IPS DF 19.7 (cell line): ENCODE results near the gene DUS3L.
"Not testable (repeated sequence)": the region's sequence is repeated elsewhere in the genome, so short reads cannot be mapped to it uniquely, and the experiment has no call there.

ENCODE experiments used
- DNase-seq: peaks from one replicate; pipeline ENCODE4 v3.0.0-alpha.2; 2013; ENCODE audit warnings: low read depth, low spot score

The DUS3L gene

DNA sequence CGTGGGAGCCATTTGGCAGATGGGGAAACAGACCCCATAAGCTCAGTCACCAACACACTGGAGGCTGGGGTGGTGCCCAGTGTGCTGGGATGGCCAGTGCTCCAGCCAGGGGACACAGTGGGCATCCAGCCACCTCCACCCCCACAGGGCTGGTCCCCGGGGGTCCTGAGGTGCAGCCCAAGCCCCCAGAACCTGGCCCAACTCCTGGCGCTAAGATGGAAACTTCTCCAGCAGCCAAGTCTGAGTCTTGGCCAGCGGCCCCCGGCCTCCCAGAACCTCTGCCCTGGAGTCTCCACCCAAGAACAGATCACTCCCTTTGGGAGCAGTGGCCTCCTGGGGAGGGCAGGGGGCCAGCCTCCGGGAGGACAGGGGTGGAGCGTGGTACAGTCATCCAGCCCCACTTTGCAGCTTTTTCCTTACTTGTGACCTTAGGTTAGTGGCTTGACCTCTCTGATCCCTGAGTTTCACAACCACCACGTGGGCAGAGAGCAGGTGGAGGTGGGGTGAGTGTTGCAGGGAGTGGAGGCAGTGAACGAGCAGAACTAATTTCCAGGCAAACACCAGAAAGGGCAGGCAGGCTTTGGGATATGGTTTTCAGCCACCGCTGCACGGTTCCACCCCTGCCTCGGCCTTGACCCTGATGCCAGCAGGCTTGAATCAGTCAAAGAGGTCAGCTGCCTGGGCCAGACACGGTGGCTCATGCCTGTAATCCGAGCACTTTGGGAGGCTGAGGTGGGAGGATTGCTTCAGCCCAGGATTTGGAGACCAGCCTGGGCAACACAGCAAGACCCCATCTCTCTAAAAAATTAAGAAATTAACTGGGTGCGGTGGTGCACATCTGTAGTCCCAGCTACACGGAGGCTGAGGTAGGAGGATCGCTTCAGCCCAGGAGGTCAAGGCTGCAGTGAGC is 9.7 kb upstream of the DUS3L start:
- DNase-seq: no peak

DNA sequence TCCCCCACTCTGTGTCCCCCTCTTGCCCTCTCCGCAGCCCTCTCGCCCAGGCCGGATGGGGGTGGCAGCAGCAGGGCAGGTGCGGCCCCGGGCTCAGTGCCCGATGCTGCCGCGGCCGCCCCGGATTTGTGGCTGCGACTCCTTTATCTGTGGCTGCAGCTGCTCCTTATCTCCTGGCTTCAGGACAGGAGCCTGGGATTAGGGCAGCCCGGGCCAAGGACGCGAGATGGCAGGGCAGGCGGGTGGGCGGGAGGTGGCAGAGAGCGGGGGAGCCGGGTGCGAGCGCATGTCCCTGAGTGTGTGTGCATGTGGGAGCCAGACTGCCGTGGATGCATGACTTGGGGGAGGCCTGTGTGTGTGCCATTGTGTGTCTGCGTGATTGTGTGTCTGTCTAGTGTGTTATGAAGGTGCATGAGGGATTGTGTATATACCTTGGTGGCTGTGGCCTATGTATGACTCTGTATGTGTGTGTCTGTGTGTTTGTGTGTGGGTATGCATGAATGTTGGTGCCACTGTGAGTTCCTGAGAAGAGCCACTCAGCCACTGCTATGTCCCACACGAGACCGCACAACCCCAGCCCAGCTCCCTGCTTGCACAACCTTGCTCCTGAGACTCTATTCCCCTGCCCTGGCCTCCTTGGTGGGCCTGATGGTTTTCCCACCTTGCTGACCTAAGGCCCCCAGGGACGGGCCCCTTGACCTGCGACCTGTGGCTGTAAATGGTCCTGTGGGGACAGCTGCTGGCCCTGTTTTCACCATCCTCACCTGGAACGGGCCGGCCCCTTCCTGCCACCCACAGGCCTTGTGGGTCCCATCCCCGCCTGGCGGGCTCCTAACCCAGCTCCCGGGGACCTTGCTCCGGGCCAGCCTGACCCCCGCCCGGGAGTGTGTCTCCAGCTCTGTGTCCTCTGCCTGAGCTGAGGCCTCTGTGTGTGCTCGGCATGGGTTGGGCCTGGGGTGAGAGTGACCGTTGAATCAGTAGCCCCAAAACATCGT is 8.6 kb upstream of the DUS3L start:
- DNase-seq: no peak

DNA sequence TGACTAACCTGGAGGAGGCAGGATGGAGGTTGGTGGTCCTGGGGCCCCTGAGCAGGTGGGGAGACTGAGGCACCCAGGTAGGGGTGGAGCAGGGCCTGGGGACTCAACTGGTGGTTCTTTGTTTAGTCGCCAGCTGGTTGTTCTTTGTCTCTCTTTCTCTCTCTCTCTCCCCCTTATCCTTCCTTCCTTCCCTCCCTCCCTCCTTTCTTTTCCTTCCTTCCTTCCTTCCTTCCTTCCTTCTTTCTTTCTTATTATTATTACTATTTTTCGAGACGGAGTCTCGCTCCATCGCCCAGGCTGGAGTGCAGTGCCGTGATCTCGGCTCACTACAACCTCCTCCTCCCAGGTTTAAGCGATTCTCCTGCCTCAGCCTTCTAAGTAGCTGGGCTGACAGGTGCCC is 7.3 kb upstream of the DUS3L start:
- DNase-seq: no peak

DNA sequence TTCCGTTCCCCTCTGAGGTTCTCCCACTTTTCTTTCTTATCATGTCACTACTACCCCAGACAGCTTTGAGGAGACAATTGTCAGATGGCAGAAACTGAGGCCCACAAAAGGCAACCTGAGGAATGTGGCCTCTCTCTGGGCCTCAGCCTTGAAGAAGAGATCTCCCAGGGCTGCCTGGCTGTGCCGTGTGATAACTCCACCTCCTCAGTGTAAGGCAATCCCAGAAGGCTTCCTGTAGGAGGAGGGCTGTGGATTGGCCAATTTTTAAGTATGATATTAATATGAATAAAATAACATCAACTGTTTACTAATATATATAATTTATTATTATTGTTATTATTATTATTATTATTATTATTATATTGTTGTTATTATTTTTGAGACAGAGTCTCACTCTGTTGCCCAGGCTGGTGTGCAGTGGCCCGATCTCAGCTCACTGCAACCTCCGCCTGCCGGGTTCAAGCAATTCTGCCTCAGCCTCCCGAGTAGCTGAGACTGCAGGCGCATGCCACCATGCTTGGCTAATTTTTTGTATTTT is 4.5 kb upstream of the DUS3L start:
- DNase-seq: no peak

DNA sequence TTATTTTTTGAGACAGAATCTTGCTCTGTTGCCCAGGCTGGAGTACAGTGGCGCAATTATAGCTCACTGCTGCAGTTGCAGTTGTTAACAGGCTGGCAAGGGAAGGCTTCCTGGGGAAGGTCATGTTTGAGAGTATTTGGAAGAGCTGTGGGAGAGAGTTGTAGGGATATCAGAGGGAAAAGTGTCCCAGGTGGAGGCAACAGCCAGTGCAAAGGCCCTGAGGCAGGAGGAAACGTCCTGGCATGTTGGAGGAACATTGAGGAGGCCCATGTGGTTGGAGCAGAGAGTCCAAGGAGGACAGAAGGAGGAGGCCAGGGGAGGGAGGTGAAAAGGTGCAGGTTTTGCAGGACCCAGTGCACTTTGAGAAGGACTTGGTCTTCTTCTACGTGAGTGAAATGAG is 2.2 kb upstream of the DUS3L start:
- DNase-seq: no peak

DNA sequence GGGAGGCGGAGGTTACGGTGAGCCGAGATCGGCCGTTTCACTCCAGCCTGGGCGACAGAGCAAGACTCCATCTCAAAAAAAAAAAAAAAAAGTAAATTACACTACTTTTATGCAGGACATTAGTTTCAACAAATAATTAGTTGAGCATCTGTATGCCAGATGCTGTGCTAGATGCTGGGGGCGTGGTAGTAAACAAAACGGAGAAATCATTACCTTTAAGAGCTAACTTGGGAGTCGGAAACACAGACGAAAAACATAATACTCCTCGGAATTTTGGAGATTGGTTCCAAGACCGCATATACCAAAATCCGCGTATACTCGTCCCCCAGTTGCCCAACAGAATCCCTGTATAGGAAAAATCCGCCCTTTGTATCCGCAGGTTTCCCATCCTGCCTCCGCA is 1.3 kb upstream of the DUS3L start:
- DNase-seq: no peak

DNA sequence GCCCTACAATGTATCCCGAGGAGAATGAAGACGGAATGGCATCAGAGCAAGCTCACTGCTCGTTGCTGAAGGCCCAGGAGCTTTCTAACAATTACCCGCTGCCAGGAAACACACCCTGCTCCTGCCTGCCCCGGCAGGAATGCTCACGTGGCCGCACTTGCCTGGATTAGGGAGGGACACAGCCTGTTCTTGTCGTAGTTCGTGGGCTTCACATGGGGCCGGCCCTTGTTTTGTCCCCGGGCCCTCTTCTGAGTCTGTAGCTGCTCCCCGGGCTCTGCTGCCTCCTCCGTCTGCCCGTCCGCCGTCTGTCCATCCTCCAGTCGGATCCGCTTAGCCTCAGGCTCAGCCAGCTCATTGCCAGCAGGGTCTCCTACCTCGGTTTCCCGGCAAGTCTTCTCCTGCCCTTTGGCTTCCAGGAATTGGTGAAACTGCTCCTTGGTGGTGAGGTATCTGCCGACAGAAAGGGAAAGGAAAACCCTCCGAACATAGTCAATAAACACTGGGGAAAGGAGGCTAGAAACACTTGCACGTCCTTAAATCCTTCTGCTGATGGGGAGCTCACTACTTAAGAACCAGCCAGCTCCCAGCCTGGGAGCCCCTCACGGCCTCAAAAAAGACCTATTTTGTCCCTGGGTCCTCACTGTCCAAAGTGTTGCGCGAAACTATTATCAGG is 941 bp downstream of the DUS3L start:
- no peak for DNase-seq

DNA sequence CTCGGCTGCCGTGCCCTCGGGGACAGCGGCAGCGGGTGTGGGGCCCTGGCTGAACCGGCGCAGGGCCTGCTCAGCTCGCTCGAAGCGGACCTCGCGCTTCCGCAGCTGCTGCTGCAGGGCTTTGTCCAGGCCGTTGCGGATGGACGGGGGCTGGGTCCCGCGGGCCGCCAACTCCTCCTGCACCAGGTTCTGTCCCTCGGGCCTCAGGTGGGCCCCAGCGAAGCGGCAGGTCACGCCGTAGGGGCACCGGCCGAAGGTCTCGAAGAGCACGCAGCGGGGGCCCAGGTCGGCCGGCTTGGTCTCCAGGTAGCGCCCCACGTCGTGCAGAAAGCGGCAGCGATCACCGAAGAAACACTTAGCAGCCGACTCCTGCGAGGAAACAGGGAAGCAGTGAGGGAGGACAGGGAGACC is 1.6 kb downstream of the DUS3L start:
- DNase-seq: no peak

DNA sequence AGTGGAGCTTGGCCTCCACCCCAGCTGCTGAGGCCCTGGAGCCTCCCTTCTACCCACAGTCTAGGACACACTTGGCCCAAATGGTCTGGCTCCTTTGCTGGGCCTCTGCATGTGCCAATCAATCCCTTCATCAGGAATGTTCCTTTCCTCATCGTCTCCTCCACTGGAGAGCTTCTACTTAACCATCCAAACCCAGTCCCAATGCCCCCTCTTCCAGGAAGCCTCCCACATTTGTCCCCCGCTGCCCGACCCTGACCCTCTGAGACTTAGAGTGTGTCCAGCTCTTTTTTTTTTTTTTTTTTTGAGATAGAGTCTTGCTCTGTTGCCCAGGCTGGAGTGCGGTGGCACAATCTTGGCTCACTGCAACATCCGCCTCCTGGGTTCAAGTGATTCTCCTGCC is 2.5 kb downstream of the DUS3L start:
- DNase-seq: no peak

DNA sequence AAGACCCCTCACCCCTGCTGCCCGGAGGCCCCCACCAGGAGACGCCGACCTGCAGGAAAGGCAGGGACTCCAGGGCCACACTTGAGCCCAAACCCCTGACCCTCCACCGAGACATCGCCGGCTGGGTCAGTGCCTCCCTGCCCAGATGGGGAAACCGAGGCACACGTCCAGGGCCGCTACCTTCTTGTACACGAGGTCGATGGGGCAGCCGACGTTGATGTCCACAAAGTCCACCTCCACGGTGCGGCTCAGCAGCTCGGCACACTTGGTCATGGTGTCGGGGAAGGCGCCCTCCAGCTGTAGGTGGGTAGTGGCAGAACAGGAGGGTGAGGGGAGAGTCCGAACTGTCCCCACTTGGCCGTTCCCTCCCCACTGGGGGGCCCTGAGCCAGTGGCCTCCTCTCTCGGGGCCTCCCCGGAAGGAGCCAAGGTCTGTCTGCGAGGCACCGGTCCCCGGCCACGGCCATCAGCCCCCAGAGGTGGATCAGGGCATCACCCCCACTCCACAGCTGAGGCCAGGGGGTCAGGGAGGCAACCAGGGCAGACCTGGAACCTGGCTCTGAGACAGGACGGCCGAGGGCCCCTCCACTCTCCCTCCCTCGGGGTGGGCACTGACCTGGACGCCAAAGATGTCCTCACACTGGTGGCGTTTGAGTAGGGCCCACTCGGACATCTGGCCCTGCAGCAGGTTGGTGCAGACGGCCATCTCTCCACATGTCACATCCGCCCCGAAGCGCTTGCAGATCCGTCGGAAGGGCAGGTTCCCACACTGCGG is 3.4 kb downstream of the DUS3L start:
- no peak for DNase-seq

DNA sequence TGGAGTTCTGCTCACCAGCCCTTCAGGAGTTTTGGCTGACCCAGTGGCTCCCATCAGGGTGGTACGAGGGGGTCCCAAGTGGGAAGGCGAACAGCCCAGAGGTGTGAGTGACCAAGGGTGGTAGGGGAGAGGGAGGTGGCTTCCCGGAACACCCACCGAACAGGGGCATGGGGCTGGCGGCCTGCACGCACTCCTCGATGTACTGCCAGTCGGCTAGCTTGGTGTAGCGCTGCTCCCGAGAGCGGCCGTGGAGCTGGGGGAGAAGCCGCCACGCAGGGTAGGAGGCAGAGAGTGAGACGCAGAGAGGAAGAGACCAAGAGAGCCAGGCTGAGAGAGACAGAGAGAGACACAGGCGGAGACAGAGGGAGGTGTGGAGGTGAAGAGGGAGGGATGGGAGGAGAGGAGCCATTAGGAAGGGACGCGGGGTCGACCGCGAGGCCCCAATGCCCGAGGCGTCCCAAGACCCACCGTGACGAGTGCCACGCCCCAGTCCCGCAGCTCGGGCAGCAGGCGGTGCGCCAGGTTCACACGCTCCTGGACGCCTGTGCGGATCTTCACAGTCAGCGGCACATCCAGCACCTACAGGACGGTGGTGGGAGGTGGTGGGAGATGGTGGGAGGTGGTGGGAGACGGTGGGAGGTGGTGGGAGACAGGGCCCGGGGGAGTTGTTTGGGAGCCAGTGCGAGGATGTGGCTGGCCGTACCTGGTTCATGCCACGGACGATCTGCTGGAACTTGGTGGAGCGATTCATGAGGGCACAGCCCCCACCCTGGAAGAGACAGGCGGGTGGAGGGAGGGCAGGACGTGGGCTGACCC is 4.2 kb downstream of the DUS3L start:
- DNase-seq: no peak

DNA sequence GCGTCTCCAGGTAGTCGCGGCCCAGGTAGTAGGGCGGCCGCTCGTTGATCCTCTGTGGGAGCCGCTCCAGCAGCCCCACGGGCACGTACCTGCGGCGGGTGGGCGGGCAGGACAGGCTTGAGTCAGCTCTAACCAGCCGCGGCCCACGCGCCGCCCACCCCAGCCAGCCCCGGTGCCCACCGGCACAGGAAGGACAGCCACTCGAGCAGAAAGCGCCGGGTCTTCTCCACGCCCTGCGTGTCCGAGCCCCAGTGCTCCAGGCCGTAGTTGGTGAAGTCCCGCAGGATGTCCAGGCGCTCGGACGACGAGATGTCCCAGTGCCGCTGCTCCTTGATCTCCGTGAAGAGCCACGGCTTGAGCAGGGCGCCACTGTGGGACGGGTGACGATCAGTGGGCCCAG is 5.5 kb downstream of the DUS3L start:
- DNase-seq: no peak

DNA sequence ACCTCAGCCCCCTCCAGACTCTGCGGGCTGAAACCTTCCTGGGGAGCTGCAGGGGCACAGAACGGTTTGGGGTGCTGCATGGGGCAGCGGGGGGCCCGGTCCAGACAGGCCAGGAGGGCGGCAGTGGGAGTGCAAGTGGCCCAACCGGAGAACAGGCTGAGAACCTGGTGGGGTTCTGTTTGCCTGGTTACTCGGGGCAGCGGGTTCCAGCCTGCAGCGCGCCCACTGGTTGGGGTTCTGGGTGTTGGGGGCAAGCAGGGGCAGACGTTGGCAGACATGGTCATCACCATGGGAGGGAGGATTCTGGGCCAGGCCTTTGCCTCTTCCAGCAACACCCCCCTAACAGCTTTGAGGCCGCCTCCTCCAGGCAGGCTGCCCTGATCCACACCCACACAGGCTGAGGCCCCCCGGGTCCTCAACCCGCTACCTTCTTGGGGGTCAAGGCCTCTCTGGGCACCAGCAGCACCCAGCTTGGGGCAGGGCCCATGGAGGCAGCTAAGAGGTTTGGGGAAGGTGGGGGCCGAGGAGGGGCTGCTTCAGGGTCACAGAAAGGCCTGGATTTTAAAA is 6.3 kb downstream of the DUS3L start, which contains the start of gene PRR22:
PRR22 (minus strand) TSS at position 166 of the 567 bp plus-strand sequence; CDS start at position 80, 86 bp downstream.
- DNase-seq: no peak

DNA sequence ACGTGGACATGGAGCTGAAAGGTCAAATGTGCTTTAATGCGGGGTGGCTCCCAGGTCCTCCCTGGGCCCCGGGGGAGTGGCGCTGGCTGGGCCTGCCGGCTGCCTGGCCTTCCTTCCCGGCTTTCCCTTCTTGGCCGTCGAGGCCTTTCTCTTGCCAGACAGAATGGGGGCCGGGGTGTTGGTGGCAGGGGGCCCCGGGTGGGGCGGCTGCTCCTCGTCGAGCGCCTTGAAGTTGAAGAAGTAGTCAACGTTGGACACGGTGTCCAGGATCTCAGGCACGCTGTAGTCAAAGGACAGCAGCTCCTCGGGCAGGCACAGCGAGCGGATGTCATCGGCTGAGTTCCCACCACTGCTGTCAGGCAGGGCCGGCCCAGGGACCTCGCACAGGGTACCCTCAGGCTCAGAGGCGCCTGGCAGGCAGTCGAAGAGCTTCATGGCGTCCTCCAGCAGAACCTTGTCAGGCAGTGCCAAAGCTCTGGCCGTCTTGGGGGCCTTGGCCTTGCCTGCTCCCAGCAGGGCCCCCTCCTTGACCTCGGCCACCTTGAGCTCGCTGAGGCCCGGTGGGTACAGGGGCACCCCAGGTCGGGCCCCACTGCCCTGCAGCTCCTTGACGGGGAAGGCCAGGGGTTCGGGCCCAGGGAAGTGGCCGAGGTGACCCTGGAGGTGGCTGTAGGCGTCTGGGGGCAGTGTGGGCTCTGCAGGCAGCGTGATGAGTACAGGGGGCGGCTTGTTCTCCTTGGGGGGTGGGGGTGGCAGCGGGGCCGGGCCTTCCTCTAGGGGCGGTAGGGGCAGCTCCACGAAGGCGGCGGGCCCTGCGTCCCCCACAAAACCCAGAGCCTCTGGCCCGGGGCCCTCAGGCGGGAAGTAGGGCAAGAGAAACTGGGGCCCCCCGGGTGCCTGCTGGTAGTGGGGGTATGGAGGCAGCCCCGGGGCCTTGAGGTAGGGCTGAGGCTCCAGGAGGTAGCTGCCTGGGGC is 7.7 kb downstream of the DUS3L start:
- no peak for DNase-seq

DNA sequence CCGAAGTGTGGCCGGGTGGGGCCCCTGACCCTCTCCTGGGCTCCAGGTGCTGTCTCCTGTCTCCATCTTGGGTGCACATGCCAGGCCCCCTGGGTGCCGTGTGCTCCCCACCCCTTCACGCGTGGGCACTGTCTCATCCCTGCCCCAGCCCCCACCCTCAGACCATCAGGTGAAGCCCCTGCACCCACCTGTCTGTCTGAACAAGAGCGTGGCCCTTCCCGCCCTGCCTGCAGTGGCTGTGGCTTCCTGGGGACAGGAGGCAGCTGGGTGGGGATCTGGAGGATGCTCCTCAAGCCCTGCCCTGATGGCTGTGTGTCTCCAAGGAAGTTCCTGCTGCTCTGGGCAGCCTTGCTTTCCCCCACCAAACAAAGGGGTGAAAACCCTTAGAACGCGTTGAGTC is 8.6 kb downstream of the DUS3L start:
- no peak for DNase-seq

DNA sequence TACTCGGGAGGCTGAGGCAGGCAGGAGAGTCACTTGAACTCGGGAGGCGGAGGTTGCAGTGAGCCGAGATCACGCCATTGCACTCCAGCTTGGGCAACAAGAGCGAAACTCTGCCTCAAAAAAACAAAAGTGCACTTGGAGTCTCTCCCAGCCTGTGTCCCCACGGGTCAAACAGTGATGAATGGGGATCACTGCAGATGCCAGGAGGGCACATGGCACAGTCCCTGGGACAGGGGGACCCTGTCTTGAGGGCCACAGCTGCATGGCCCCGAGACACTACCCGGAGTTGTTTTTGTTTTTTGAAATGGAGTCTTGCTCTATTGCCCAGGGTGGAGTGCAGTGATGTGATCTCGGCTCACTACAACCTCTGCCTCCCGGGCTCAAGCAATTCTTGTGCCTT is 10.0 kb downstream of the DUS3L start:
- DNase-seq: not testable (repeated sequence)

DNA sequence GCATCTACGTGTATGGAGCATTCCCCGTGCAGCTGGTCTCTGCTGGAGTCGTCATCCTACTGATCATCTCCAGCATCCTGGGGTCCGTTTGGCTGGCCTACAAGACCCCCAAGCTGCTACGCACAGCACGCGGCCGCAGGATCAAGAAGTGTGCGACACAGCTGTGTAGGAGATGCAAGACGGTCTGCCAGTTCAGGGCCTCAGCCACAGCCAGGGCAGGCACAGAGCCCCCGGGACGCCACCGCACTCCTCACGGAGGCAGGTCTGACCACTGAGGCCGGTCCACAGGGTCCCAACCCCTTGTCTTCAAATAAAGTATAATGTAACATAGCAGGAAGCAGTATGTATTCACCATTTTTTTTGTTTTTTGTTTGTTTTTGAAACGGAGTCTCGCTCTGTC is 12.6 kb downstream of the DUS3L start:
- no peak for DNase-seq

DNA sequence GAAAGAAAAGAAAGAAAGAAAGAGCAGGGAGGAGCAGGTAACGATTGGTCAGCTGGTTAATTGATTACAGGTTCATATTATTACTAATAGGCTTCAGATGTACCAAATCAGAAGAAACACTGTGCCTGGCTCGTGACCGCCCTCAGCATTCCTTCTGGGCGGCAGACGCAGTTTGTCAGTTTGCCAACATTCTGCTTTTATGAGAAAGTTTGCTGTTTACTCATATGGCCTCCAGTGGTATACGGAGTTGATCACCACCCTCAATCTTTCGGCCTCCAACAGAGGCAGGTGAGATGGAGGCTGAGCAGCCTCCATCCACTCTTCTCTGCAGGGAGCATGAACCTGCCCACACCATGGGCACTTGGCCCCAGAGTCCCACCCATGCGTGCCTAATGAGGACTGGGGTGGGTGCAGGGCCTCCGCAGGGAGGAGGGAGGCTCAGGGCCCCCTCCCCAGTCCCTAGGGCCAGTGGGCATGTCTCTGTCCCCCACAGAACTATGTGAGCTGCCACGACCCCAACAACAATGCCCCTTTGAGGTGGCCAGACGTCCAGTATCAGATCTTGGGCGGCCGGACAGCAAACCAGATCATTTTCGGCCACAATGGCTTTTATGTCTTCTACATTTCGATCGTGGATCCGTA is 15.2 kb downstream of the DUS3L start:
- DNase-seq: no peak
